ENCODE measurements around the gene NPIPA1. TPM values are rescaled to one million over a fixed set of nuclear protein-coding genes. Genes with fewer than 3 reads are reported as not detected.
"Not testable (repeated sequence)": the region's sequence is repeated elsewhere in the genome, so short reads cannot be mapped to it uniquely, and the experiment has no call there.

NPIPA1 gene
- total and polyA plus RNA-seq, 2 donors from 2014 or later = 26.7 to 79.3 TPM

GRCh38 chr16:14909744-14910143, 27.5 kb upstream of the NPIPA1 start:
- H3K9ac ChIP-seq (ENCODE audit: low read length in 3 of 3); DNase-seq; H3K27me3 ChIP-seq (ENCODE audit: control insufficient read depth, insufficient read depth, low read length); intact Hi-C loops (cut with DNase I); H3K36me3 ChIP-seq (ENCODE audit: control insufficient read depth in 2 of 3, insufficient read depth in 3 of 3, low read length in 3 of 3); H3K27ac ChIP-seq (ENCODE audit: low read depth in 2 of 2, low read length in 2 of 2); H3K9me3 ChIP-seq (ENCODE audit: control insufficient read depth in 2 of 3, insufficient read depth in 1 of 3, low read length in 3 of 3); H3K4me3 ChIP-seq (ENCODE audit: low read length in 3 of 3); FAIRE-seq; H3K4me1 ChIP-seq (ENCODE audit: control insufficient read depth in 2 of 3, insufficient read depth in 2 of 3, low read depth in 1 of 3, low read length in 3 of 3): not testable (repeated sequence)

GRCh38 chr16:14910833-14911629, 26.2 kb upstream of the NPIPA1 start:
- intact Hi-C loops (cut with DNase I); H3K36me3 ChIP-seq (ENCODE audit: control insufficient read depth in 2 of 3, insufficient read depth in 3 of 3, low read length in 3 of 3); H3K27me3 ChIP-seq (ENCODE audit: control insufficient read depth, insufficient read depth, low read length); H3K9me3 ChIP-seq (ENCODE audit: control insufficient read depth in 2 of 3, insufficient read depth in 1 of 3, low read length in 3 of 3); H3K4me3 ChIP-seq (ENCODE audit: low read length in 3 of 3); H3K27ac ChIP-seq (ENCODE audit: low read depth in 2 of 2, low read length in 2 of 2); FAIRE-seq; DNase-seq; H3K9ac ChIP-seq (ENCODE audit: low read length in 3 of 3); H3K4me1 ChIP-seq (ENCODE audit: control insufficient read depth in 2 of 3, insufficient read depth in 2 of 3, low read depth in 1 of 3, low read length in 3 of 3): not testable (repeated sequence)

- FAIRE-seq; H3K4me1 ChIP-seq (ENCODE audit: control insufficient read depth in 2 of 3, insufficient read depth in 2 of 3, low read depth in 1 of 3, low read length in 3 of 3); H3K9me3 ChIP-seq (ENCODE audit: control insufficient read depth in 2 of 3, insufficient read depth in 1 of 3, low read length in 3 of 3); H3K27ac ChIP-seq (ENCODE audit: low read depth in 2 of 2, low read length in 2 of 2); H3K36me3 ChIP-seq (ENCODE audit: control insufficient read depth in 2 of 3, insufficient read depth in 3 of 3, low read length in 3 of 3); H3K27me3 ChIP-seq (ENCODE audit: control insufficient read depth, insufficient read depth, low read length); H3K4me3 ChIP-seq (ENCODE audit: low read length in 3 of 3); intact Hi-C loops (cut with DNase I); H3K9ac ChIP-seq (ENCODE audit: low read length in 3 of 3): not testable (repeated sequence)
- DNase-seq = peak in 1 of 5 donors; percentile 92
Observed at GRCh38 chr16:14911954-14912353, 25.3 kb upstream of the NPIPA1 start.

GRCh38 chr16:14912588-14912987, 24.7 kb upstream of the NPIPA1 start:
- H3K27ac ChIP-seq (ENCODE audit: low read depth in 2 of 2, low read length in 2 of 2); DNase-seq; H3K4me1 ChIP-seq (ENCODE audit: control insufficient read depth in 2 of 3, insufficient read depth in 2 of 3, low read depth in 1 of 3, low read length in 3 of 3); H3K9ac ChIP-seq (ENCODE audit: low read length in 3 of 3); FAIRE-seq; H3K9me3 ChIP-seq (ENCODE audit: control insufficient read depth in 2 of 3, insufficient read depth in 1 of 3, low read length in 3 of 3); H3K4me3 ChIP-seq (ENCODE audit: low read length in 3 of 3); H3K27me3 ChIP-seq (ENCODE audit: control insufficient read depth, insufficient read depth, low read length); intact Hi-C loops (cut with DNase I); H3K36me3 ChIP-seq (ENCODE audit: control insufficient read depth in 2 of 3, insufficient read depth in 3 of 3, low read length in 3 of 3): not testable (repeated sequence)

GRCh38 chr16:14918504-14918903, 18.7 kb upstream of the NPIPA1 start:
- H3K36me3 ChIP-seq (ENCODE audit: control insufficient read depth in 2 of 3, insufficient read depth in 3 of 3, low read length in 3 of 3); H3K9me3 ChIP-seq (ENCODE audit: control insufficient read depth in 2 of 3, insufficient read depth in 1 of 3, low read length in 3 of 3); H3K4me3 ChIP-seq (ENCODE audit: low read length in 3 of 3); FAIRE-seq; H3K4me1 ChIP-seq (ENCODE audit: control insufficient read depth in 2 of 3, insufficient read depth in 2 of 3, low read depth in 1 of 3, low read length in 3 of 3); H3K27me3 ChIP-seq (ENCODE audit: control insufficient read depth, insufficient read depth, low read length); H3K27ac ChIP-seq (ENCODE audit: low read depth in 2 of 2, low read length in 2 of 2); intact Hi-C loops (cut with DNase I); H3K9ac ChIP-seq (ENCODE audit: low read length in 3 of 3): not testable (repeated sequence)
- peak in 2 of 5 donors; percentile 11 to 75 for DNase-seq

- H3K4me1 ChIP-seq (ENCODE audit: control insufficient read depth in 2 of 3, insufficient read depth in 2 of 3, low read depth in 1 of 3, low read length in 3 of 3); H3K9ac ChIP-seq (ENCODE audit: low read length in 3 of 3); H3K9me3 ChIP-seq (ENCODE audit: control insufficient read depth in 2 of 3, insufficient read depth in 1 of 3, low read length in 3 of 3); H3K4me3 ChIP-seq (ENCODE audit: low read length in 3 of 3); intact Hi-C loops (cut with DNase I); H3K27ac ChIP-seq (ENCODE audit: low read depth in 2 of 2, low read length in 2 of 2); H3K27me3 ChIP-seq (ENCODE audit: control insufficient read depth, insufficient read depth, low read length); H3K36me3 ChIP-seq (ENCODE audit: control insufficient read depth in 2 of 3, insufficient read depth in 3 of 3, low read length in 3 of 3); FAIRE-seq: not testable (repeated sequence)
- peak in 1 of 5 donors; percentile 74 for DNase-seq
Observed at GRCh38 chr16:14919837-14920600, 17.2 kb upstream of the NPIPA1 start.

GRCh38 chr16:14922285-14922684, 15.0 kb upstream of the NPIPA1 start:
- intact Hi-C loops (cut with DNase I) = not testable (repeated sequence)

GRCh38 chr16:14922968-14923367, 14.3 kb upstream of the NPIPA1 start:
- H3K27ac ChIP-seq (ENCODE audit: low read depth in 2 of 2, low read length in 2 of 2); FAIRE-seq; H3K36me3 ChIP-seq (ENCODE audit: control insufficient read depth in 2 of 3, insufficient read depth in 3 of 3, low read length in 3 of 3); intact Hi-C loops (cut with DNase I); H3K27me3 ChIP-seq (ENCODE audit: control insufficient read depth, insufficient read depth, low read length); H3K4me3 ChIP-seq (ENCODE audit: low read length in 3 of 3); H3K9ac ChIP-seq (ENCODE audit: low read length in 3 of 3); H3K4me1 ChIP-seq (ENCODE audit: control insufficient read depth in 2 of 3, insufficient read depth in 2 of 3, low read depth in 1 of 3, low read length in 3 of 3); H3K9me3 ChIP-seq (ENCODE audit: control insufficient read depth in 2 of 3, insufficient read depth in 1 of 3, low read length in 3 of 3): not testable (repeated sequence)
- peak in 1 of 5 donors; percentile 27 for DNase-seq

More at GRCh38 chr16:14922285-14922684, 15.0 kb upstream of the NPIPA1 start:
- H3K9ac ChIP-seq (ENCODE audit: low read length in 3 of 3); H3K27me3 ChIP-seq (ENCODE audit: control insufficient read depth, insufficient read depth, low read length); FAIRE-seq; H3K4me3 ChIP-seq (ENCODE audit: low read length in 3 of 3); H3K4me1 ChIP-seq (ENCODE audit: control insufficient read depth in 2 of 3, insufficient read depth in 2 of 3, low read depth in 1 of 3, low read length in 3 of 3); H3K36me3 ChIP-seq (ENCODE audit: control insufficient read depth in 2 of 3, insufficient read depth in 3 of 3, low read length in 3 of 3); H3K27ac ChIP-seq (ENCODE audit: low read depth in 2 of 2, low read length in 2 of 2); H3K9me3 ChIP-seq (ENCODE audit: control insufficient read depth in 2 of 3, insufficient read depth in 1 of 3, low read length in 3 of 3): not testable (repeated sequence)
- peak in 1 of 5 donors; percentile 55 for DNase-seq
